ENCODE results near the gene BPIFB3. TPM values are rescaled to one million over a fixed set of nuclear protein-coding genes. Genes with fewer than 3 reads are reported as not detected.

The BPIFB3 gene
- total RNA-seq, 1 donor, result not detected

DNA sequence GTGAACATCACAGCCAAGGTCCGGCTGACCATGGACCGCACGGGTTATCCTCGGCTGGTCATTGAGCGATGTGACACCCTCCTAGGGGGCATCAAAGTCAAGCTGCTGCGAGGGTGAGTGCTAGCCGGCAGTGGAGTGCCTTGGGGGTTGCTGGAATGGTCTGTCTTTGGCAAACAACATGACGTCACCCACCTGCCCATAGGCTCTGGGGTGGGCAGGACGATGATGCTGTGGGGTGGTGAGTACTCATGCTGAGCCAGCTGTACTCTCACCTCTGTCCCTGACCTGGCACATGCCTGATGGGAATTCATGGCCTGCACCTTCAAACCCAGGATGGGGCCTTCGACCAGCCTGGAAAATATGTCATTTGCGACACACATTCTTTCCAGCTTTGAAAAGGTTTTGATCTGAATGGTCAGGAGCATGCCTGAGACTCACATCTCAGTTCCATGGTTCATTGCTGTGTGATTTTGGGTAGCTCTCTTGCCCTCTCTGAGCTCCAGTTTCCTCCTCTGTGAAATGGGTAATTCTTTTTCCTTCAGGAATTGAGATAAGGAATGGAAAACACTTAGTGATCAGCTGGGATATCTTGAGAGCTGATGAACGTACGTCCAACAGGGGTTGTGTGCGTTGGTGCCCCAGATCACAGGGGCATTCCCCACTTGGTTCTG lies 32.5 kb downstream of the BPIFB3 start:
- H3K4me3 ChIP-seq (ENCODE audit: low read depth, low read length), result no peak overlapping the region
- TF ChIP-seq, protein P1, sequence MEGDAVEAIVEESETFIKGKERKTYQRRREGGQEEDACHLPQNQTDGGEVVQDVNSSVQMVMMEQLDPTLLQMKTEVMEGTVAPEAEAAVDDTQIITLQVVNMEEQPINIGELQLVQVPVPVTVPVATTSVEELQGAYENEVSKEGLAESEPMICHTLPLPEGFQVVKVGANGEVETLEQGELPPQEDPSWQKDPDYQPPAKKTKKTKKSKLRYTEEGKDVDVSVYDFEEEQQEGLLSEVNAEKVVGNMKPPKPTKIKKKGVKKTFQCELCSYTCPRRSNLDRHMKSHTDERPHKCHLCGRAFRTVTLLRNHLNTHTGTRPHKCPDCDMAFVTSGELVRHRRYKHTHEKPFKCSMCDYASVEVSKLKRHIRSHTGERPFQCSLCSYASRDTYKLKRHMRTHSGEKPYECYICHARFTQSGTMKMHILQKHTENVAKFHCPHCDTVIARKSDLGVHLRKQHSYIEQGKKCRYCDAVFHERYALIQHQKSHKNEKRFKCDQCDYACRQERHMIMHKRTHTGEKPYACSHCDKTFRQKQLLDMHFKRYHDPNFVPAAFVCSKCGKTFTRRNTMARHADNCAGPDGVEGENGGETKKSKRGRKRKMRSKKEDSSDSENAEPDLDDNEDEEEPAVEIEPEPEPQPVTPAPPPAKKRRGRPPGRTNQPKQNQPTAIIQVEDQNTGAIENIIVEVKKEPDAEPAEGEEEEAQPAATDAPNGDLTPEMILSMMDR (IDR thresholded peaks at IDR 0.05; ENCODE audit: insufficient read depth, low read length), result no peak
- DNase-seq (ENCODE audit: low read depth), result no peak

GRCh38 chr20:33091147-33091546 lies 37.4 kb downstream of the BPIFB3 start:
- TF ChIP-seq, protein P1 (IDR thresholded peaks at IDR 0.05; ENCODE audit: insufficient read depth, low read length), result no peak
- no peak overlapping the region for H3K4me3 ChIP-seq (ENCODE audit: low read depth, low read length)
- DNase-seq (ENCODE audit: low read depth), result no peak

DNA sequence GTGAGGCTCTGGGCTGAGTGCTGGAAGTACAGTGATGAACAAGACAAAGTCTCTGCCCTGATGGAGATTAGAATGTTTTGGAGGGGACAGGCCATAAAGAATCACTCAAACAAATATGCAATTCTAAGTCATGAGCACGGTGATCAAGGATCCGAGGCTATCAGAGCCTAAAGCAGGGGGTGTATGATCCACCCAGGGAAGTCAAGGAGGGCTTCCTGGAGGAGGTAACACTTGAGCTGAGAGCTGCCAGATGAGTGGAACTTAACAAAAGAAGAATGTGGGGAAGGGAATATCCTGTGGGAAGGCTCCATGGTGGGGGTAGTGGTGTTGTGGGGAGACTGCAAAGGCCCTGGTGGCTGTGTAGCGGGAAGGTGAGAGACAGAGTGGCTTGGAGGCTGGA lies 38.0 kb downstream of the BPIFB3 start:
- no peak for DNase-seq (ENCODE audit: low read depth)
- TF ChIP-seq, protein P1 (IDR thresholded peaks at IDR 0.05; ENCODE audit: insufficient read depth, low read length), result no peak
- H3K4me3 ChIP-seq (ENCODE audit: low read depth, low read length), result no peak overlapping the region

GRCh38 chr20:33092361-33092760 lies 38.7 kb downstream of the BPIFB3 start:
- DNase-seq (ENCODE audit: low read depth), result no peak
- H3K4me3 ChIP-seq (ENCODE audit: low read depth, low read length), result no peak overlapping the region
- TF ChIP-seq, protein P1 (IDR thresholded peaks at IDR 0.05; ENCODE audit: insufficient read depth, low read length), result no peak

- DNase-seq (ENCODE audit: low read depth), result no peak
- H3K4me3 ChIP-seq (ENCODE audit: low read depth, low read length), result no peak overlapping the region
- TF ChIP-seq, protein P1 (IDR thresholded peaks at IDR 0.05; ENCODE audit: insufficient read depth, low read length), result no peak
Observed at GRCh38 chr20:33093074-33093473, 39.4 kb downstream of the BPIFB3 start.

DNA sequence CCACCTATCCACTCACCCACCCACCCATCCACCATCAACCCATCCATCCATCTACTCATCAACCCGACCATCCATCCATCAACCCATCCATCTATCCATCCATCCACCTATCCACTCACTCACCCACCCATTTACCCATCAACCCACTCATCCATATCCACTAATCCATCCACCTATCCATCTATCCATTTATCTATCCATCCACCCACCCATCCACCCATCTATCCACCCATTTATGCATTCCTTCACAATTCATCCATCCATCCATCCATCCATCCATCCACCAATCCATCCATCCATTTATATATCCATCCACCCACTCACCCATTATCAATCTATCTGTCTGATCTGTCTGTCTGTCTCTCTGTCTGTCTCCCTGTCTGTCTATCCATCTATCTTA lies 39.9 kb downstream of the BPIFB3 start:
- no peak for DNase-seq (ENCODE audit: low read depth)
- H3K4me3 ChIP-seq (ENCODE audit: low read depth, low read length), result no peak overlapping the region
- TF ChIP-seq, protein P1 (IDR thresholded peaks at IDR 0.05; ENCODE audit: insufficient read depth, low read length), result no peak

DNA sequence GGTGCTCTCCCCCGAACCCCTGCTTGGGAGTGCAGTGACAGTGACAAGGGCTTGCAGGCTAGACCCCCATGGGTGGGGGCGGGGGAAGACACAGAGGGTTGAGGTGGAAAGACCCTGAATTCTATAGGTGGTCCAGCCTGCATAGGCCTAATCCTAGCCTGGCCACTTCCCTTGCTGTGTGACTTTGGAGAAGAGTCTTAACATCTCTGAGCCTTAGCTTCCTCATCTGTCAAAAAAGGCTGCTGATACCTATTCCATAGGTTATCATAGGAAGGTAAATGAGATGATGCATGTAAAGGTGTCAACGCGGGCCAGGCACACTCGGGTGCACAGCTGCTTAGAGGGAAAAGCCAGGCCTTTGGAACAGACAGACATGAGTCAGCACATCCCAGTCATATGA lies 41.5 kb downstream of the BPIFB3 start:
- no peak overlapping the region for H3K4me3 ChIP-seq (ENCODE audit: low read depth, low read length)
- no peak for DNase-seq (ENCODE audit: low read depth)
- TF ChIP-seq, protein P1 (IDR thresholded peaks at IDR 0.05; ENCODE audit: insufficient read depth, low read length), result no peak

All from fibroblast of the aortic adventitia (primary cell).